Left lung (tissue), 10 donors: ENCODE results near the gene ANP32B. TPM values are rescaled to one million over a fixed set of nuclear protein-coding genes. Genes with fewer than 3 reads are reported as not detected.

Experiments used
- ATAC-seq: fragments of 200-7000 bp; cut with Tn5 transposase; one replicate; pipeline ENCODE4 v1.9.1; 2020; ENCODE audit warnings: moderate library complexity
- DNase-seq, 4 donors: peaks; one replicate each; pipeline ENCODE4 v3.0.0-alpha.2; 2013 to 2020
- H3K27ac ChIP-seq, 2 donors: fragments of 200-600 bp; sonication (generic) in 1 of 2; one replicate each; pipeline versions ENCODE4 v1.5.0 to v1.8.0; 2020 to 2021
- H3K27me3 ChIP-seq, 2 donors: fragments of 200-600 bp; sonication (generic) in 1 of 2; one replicate each; pipeline versions ENCODE4 v1.5.0 to v1.8.0; 2020 to 2021
- H3K36me3 ChIP-seq, 2 donors: fragments of 200-600 bp; sonication (generic) in 1 of 2; one replicate each; pipeline versions ENCODE4 v1.5.0 to v1.8.0; 2020 to 2021
- H3K4me1 ChIP-seq, 2 donors: fragments of 200-600 bp; one replicate each; pipeline ENCODE4 v1.8.0; 2021
- H3K4me3 ChIP-seq, 2 donors: fragments of 200-600 bp; sonication (generic) in 1 of 2; one replicate each; pipeline versions ENCODE4 v1.5.0 to v1.8.0; 2020 to 2021; ENCODE audit warnings: mild to moderate bottlenecking in 1 of 2
- H3K9me3 ChIP-seq, 2 donors: fragments of 200-600 bp; sonication (generic) in 1 of 2; one replicate each; pipeline versions ENCODE4 v1.5.0 to v1.8.0; 2020 to 2021
- intact Hi-C, 2 donors: fragments of 100-400 bp; cut with DNase I; formaldehyde crosslinking; loops; one replicate each; pipeline versions ENCODE4 v1.11.2 to v1.14.2; 2022
- polyA plus RNA-seq, 6 donors: library from polyadenylated mRNA; unstranded; fragments of 120-200 nt; gene quantifications; one replicate each; pipeline ENCODE4 v1.2.1, GENCODE V29; 2013; ENCODE audit not compliant: insufficient read length in 6 of 6
- total RNA-seq, 2 donors: library from RNA; stranded (reverse); fragmentation: NEBNext Ultra II Directional; extraction: Animal tissue kit (Norgen Biotek cat#: 25700); gene quantifications; one replicate each; pipeline ENCODE4 v1.2.1, GENCODE V29; 2021
- TF ChIP-seq, protein P1 (sequence below), 2 donors: fragments of 200-600 bp; sonication (generic) in 1 of 2; IDR thresholded peaks; one replicate each; pipeline versions ENCODE4 v1.5.0 to v1.8.0; 2021; ENCODE audit warnings: antibody characterized with exemption in 2 of 2
- donor health status: DM: no; HTN: yes; CAD: no.
- donor health status: DM: no; HTN: no; CAD: no.

The ANP32B gene
- total and polyA plus RNA-seq, 8 donors = 84.9 to 318 (median 248) TPM

DNA sequence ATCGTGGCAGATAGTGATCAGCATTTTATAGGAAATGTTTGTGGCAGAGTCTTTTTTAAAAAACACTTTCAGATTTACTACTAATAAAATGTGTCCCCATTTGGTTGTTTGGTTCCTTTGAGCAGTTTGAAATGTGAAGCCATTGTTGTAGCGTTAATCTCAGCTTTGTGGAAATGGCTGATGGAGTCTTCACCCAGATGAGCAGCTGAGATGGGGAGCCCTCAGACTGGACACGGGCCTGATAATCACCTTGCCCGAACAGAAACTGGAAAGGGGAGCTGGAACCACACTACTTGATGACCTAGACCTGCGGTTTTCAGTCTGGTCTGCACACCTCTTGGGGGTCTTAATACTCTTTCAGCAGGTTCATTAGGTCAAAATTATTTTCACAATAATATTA lies 20.6 kb upstream of the ANP32B start:
- intact Hi-C loops = no loop called here
- TF ChIP-seq, protein P1, sequence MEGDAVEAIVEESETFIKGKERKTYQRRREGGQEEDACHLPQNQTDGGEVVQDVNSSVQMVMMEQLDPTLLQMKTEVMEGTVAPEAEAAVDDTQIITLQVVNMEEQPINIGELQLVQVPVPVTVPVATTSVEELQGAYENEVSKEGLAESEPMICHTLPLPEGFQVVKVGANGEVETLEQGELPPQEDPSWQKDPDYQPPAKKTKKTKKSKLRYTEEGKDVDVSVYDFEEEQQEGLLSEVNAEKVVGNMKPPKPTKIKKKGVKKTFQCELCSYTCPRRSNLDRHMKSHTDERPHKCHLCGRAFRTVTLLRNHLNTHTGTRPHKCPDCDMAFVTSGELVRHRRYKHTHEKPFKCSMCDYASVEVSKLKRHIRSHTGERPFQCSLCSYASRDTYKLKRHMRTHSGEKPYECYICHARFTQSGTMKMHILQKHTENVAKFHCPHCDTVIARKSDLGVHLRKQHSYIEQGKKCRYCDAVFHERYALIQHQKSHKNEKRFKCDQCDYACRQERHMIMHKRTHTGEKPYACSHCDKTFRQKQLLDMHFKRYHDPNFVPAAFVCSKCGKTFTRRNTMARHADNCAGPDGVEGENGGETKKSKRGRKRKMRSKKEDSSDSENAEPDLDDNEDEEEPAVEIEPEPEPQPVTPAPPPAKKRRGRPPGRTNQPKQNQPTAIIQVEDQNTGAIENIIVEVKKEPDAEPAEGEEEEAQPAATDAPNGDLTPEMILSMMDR (IDR thresholded peaks at IDR 0.05) = no peak
- H3K27me3 ChIP-seq = peaks cover 0 to 10% of the 10 kb centered on the region in 2 donors
- H3K4me1 ChIP-seq = no peaks in the 10 kb centered on the region
- H3K4me3 ChIP-seq = no peak overlapping the region
- no peak overlapping the region for H3K27ac ChIP-seq
- H3K36me3 ChIP-seq = no peaks in the 10 kb centered on the region
- ATAC-seq = no peak
- DNase-seq = no peak
- H3K9me3 ChIP-seq = no peaks in the 10 kb centered on the region

DNA sequence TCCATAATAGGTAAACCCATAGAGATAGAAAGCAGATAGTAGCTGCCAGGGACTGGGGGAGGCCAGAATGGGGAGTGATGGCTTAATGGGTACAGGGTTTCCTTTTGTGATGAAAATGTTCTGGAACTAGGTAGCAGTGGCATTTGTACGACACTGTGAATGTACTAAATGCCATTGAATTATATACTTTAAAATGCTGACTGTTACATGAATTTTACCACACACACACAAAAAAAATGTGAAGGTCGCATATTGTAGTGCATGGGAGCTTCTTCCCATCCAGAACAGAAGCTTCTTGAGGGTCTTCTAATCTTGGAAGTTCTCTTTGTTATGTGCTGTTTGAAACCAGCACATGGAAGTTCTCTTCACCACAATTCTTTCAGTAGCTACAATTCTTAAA lies 19.9 kb upstream of the ANP32B start:
- H3K4me1 ChIP-seq = no peaks in the 10 kb centered on the region
- DNase-seq (no peak), ATAC-seq (no peak)
- no peak overlapping the region for H3K4me3 ChIP-seq
- intact Hi-C loops = no loop called here
- H3K36me3 ChIP-seq = no peaks in the 10 kb centered on the region
- H3K27me3 ChIP-seq = peaks cover 0 to 15% of the 10 kb centered on the region in 2 donors
- H3K27ac ChIP-seq = no peak overlapping the region
- TF ChIP-seq, protein P1 (IDR thresholded peaks at IDR 0.05) = no peak
- no peaks in the 10 kb centered on the region for H3K9me3 ChIP-seq

DNA sequence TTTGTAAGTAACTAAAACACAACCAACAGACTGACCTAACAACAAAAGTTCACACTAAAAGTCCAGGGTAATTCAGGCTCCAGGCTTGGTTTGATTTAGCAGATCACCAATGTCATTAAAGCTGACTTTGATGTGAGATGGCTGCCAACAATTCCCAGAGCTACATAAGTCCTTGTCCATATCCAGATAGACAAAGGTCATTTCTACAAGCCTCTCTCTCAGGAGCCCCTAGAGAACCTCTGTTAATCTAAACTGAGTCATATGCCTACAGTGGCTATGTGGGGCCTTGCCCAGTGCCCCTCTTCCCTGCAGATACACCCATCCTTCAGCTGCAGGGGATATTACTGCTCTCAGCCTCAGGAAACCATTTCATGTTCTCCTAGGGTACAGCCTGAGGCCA lies 18.2 kb upstream of the ANP32B start:
- intact Hi-C loops = no loop called here
- no peaks in the 10 kb centered on the region for H3K4me1 ChIP-seq
- no peak overlapping the region for H3K4me3 ChIP-seq
- H3K27ac ChIP-seq = no peak overlapping the region
- TF ChIP-seq, protein P1 (IDR thresholded peaks at IDR 0.05) = no peak
- H3K27me3 ChIP-seq = peaks cover 0 to 15% of the 10 kb centered on the region in 2 donors
- DNase-seq = no peak
- H3K9me3 ChIP-seq = no peaks in the 10 kb centered on the region
- no peaks in the 10 kb centered on the region for H3K36me3 ChIP-seq
- no peak for ATAC-seq

DNA sequence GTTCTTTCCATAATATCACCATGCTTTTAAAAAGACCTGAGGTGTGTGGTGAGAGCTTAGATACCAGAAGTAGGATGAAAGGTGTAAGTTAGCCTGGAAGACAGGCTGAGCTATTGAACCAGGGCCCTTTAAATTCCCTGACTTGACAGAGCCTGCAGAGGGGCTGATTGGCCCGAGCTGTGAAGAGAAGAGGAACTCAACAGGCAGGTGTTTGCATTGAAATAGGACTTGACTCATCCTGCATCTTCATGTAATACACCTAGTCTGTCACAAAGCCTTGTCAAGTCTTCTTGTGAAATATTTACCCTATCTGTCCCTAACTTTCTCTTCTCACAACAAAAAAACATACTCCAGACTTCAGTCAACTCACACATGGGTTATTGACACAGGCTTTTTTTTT lies 16.6 kb upstream of the ANP32B start:
- Histone ChIP-seq H3K27ac (no peak overlapping the region), H3K36me3 (no peaks in the 10 kb centered on the region), H3K9me3 (no peaks in the 10 kb centered on the region), H3K4me3 (no peak overlapping the region), H3K27me3 (peaks cover 0 to 21% of the 10 kb centered on the region in 2 donors), H3K4me1 (no peaks in the 10 kb centered on the region)
- ATAC-seq = no peak
- TF ChIP-seq, protein P1 (IDR thresholded peaks at IDR 0.05) = no peak
- intact Hi-C loops = no loop called here
- DNase-seq = no peak

DNA sequence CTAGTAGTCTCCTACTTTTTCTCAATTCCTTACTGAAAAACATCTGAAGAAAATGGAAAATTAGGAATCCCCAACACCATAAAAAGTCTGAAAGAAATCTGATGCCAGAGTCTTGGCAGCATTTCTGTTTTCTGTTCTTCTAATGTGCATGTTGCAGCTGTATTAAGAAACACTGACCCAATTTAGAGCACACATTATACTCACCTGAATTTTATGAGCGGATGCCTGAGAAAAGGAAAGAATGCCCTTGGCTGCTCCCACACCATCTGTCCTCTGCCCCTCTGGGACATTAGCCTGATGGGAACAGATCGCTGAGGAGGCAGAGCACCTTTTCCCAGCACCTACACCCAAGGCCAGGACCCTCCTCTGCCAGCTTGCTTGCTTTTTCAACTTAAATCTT lies 14.1 kb upstream of the ANP32B start:
- no peaks in the 10 kb centered on the region for H3K4me1 ChIP-seq
- H3K27me3 ChIP-seq = peaks cover 0 to 21% of the 10 kb centered on the region in 2 donors
- no peak overlapping the region for H3K27ac ChIP-seq
- DNase-seq = no peak
- no peak for ATAC-seq
- no peak overlapping the region for H3K4me3 ChIP-seq
- intact Hi-C loops = no loop called here
- H3K9me3 ChIP-seq = no peaks in the 10 kb centered on the region
- H3K36me3 ChIP-seq = no peaks in the 10 kb centered on the region
- TF ChIP-seq, protein P1 (IDR thresholded peaks at IDR 0.05) = no peak
